Neural cell (in vitro differentiated cells): ENCODE measurements around the gene INPP4B. TPM values are rescaled to one million over a fixed set of nuclear protein-coding genes. Genes with fewer than 3 reads are reported as not detected.

Source experiments
- H2AFZ ChIP-seq: fragments of 200-600, 300-800 bp; sonication (generic), shearing (Covaris generic); 2 replicates; pipeline ENCODE4 v1.6.0; 2014; ENCODE audit warnings: low read depth, mild to moderate bottlenecking, antibody characterized with exemption, low read length, moderate library complexity
- H3F3A ChIP-seq: fragments of 200-600 bp; shearing (Covaris generic); 2 replicates; pipeline ENCODE4 v1.6.1; 2016; ENCODE audit warnings: mild to moderate bottlenecking, moderate library complexity, mixed read lengths, antibody characterized with exemption, low read length; ENCODE audit not compliant: insufficient read depth, poor library complexity, severe bottlenecking
- H3K27ac ChIP-seq: fragments of 200-600, 300-800 bp; sonication (generic), shearing (Covaris generic); 2 replicates; pipeline ENCODE4 v1.5.1; 2014; ENCODE audit warnings: mild to moderate bottlenecking, low read length, moderate library complexity
- H3K27me3 ChIP-seq: fragments of 300-800, 200-600 bp; sonication (generic), shearing (Covaris generic); 2 replicates; pipeline ENCODE4 v1.6.0; 2014; ENCODE audit warnings: mild to moderate bottlenecking, low read depth, low read length, moderate library complexity; ENCODE audit not compliant: insufficient read depth
- H3K36me3 ChIP-seq: fragments of 300-800, 200-600 bp; sonication (generic), shearing (Covaris generic); 2 replicates; pipeline ENCODE4 v1.5.1; 2014; ENCODE audit warnings: mild to moderate bottlenecking, antibody characterized with exemption, low read length, moderate library complexity; ENCODE audit not compliant: insufficient read depth
- H3K4me2 ChIP-seq: fragments of 300-800, 200-600 bp; sonication (generic), shearing (Covaris generic); 2 replicates; pipeline ENCODE4 v1.6.0; 2014; ENCODE audit warnings: mild to moderate bottlenecking, low read length
- H3K4me3 ChIP-seq: fragments of 300-800, 200-600 bp; sonication (generic), shearing (Covaris generic); 2 replicates; pipeline ENCODE4 v1.5.1; 2014; ENCODE audit warnings: mild to moderate bottlenecking, low read length, moderate library complexity
- H3K79me2 ChIP-seq: fragments of 200-600 bp; shearing (Covaris generic); replicated peaks from 2 replicates; pipeline ENCODE4 v1.6.0; 2014; ENCODE audit warnings: mild to moderate bottlenecking, low read length, moderate library complexity; ENCODE audit not compliant: insufficient read depth
- H3K9ac ChIP-seq: fragments of 300-800, 200-600 bp; sonication (generic), shearing (Covaris generic); 2 replicates; pipeline ENCODE4 v1.6.1; 2016; ENCODE audit warnings: mild to moderate bottlenecking, low read length, mixed read lengths
- H3K9me2 ChIP-seq: fragments of 200-600 bp; shearing (Covaris generic); 2 replicates; pipeline ENCODE4 v1.6.1; 2016; ENCODE audit warnings: mild to moderate bottlenecking, low read length, mixed read lengths; ENCODE audit not compliant: insufficient read depth
- H3K9me3 ChIP-seq: fragments of 200-600, 300-800 bp; sonication (generic), shearing (Covaris generic); 2 replicates; pipeline ENCODE4 v1.6.1; 2016; ENCODE audit warnings: mild to moderate bottlenecking, mixed run types, low read length, moderate library complexity, mixed read lengths
- H4K20me1 ChIP-seq: fragments of 200-600 bp; shearing (Covaris generic); 2 replicates; pipeline ENCODE4 v1.6.1; 2016; ENCODE audit warnings: mild to moderate bottlenecking, mixed run types; ENCODE audit not compliant: insufficient read depth
- CTCF ChIP-seq: fragments of 450-650 bp; IDR thresholded peaks from 2 replicates; pipeline ENCODE4 v1.5.1; 2014; ENCODE audit warnings: antibody characterized with exemption, mild to moderate bottlenecking, moderate library complexity; ENCODE audit not compliant: poor library complexity, severe bottlenecking
- EP300 ChIP-seq: fragments of 450-650 bp; conservative IDR thresholded peaks from 2 replicates; pipeline ENCODE4 v1.6.1; 2014; ENCODE audit warnings: antibody characterized with exemption, mild to moderate bottlenecking, moderate library complexity; ENCODE audit not compliant: poor library complexity, severe bottlenecking
- EZH2 ChIP-seq: fragments of 200-600, 300-800 bp; shearing (Covaris generic), sonication (generic); IDR thresholded peaks from 2 replicates; pipeline ENCODE4 v1.6.1; 2014; ENCODE audit warnings: antibody characterized with exemption, low read length, borderline replicate concordance, mild to moderate bottlenecking; ENCODE audit not compliant: insufficient read depth, poor library complexity, severe bottlenecking
- MXI1 ChIP-seq: fragments of 450-650 bp; conservative IDR thresholded peaks from 2 replicates; pipeline ENCODE4 v1.6.1; 2014; ENCODE audit warnings: antibody characterized with exemption, mild to moderate bottlenecking; ENCODE audit not compliant: poor library complexity, severe bottlenecking
- POLR2AphosphoS5 ChIP-seq: IDR thresholded peaks from 2 replicates; pipeline ENCODE4 v1.6.1; 2012
- RAD21 ChIP-seq: fragments of 450-650 bp; conservative IDR thresholded peaks from 2 replicates; pipeline ENCODE4 v1.6.1; 2014; ENCODE audit warnings: antibody characterized with exemption, mild to moderate bottlenecking, moderate library complexity
- REST ChIP-seq: IDR thresholded peaks from 2 replicates; pipeline ENCODE4 v1.6.1; 2012; ENCODE audit warnings: borderline replicate concordance
- SMC3 ChIP-seq: fragments of 450-650 bp; conservative IDR thresholded peaks from 2 replicates; pipeline ENCODE4 v1.6.1; 2014; ENCODE audit warnings: antibody characterized with exemption, mild to moderate bottlenecking, moderate library complexity; ENCODE audit not compliant: poor library complexity
- TAF1 ChIP-seq: IDR thresholded peaks from 2 replicates; pipeline ENCODE4 v1.6.1; 2012; ENCODE audit warnings: low read depth
- polyA plus RNA-seq: library from polyadenylated mRNA; depleted of rRNA; stranded (reverse); fragments of >200 nt; gene quantifications from 2 replicates; pipeline ENCODE4 v1.2.3, GENCODE V29; 2014

INPP4B gene
- polyA plus RNA-seq, 1 donor from 2014 or later: 0.30 TPM

- Histone ChIP-seq H3K4me3 (no peak overlapping the region), H2AFZ (no peak overlapping the region), H4K20me1 (no peaks in the 10 kb centered on the region)
Observed at GRCh38 chr4:142040043-142040442, 806.1 kb downstream of the INPP4B start.

GRCh38 chr4:142036795-142037583, 809.1 kb downstream of the INPP4B start:
- no peak overlapping the region for H3K4me2 ChIP-seq
- TF ChIP-seq TAF1: no peak
- no peak for TF ChIP-seq SMC3
- no peak for TF ChIP-seq MXI1
- TF ChIP-seq EZH2: no peak
- TF ChIP-seq RAD21: no peak
- no peak for TF ChIP-seq CTCF
- TF ChIP-seq POLR2AphosphoS5: no peak

More at GRCh38 chr4:142040043-142040442, 806.1 kb downstream of the INPP4B start:
- H3K36me3 ChIP-seq: no peaks in the 10 kb centered on the region
- no peaks in the 10 kb centered on the region for H3K79me2 ChIP-seq
- no peaks in the 10 kb centered on the region for H3F3A ChIP-seq
- no peaks in the 10 kb centered on the region for H3K9me2 ChIP-seq
- H3K27me3 ChIP-seq: no peaks in the 10 kb centered on the region
- no peak overlapping the region for H3K4me2 ChIP-seq
- no peak for TF ChIP-seq TAF1
- TF ChIP-seq RAD21: no peak
- TF ChIP-seq MXI1: no peak
- no peak for TF ChIP-seq REST
- TF ChIP-seq SMC3: no peak
- TF ChIP-seq EZH2: no peak
- TF ChIP-seq CTCF: no peak
- TF ChIP-seq EP300: no peak
- no peak for TF ChIP-seq POLR2AphosphoS5
- H3K27ac ChIP-seq: no peak overlapping the region
- no peak overlapping the region for H3K9ac ChIP-seq
- no peaks in the 10 kb centered on the region for H3K9me3 ChIP-seq

More at GRCh38 chr4:142036795-142037583, 809.1 kb downstream of the INPP4B start:
- H4K20me1 ChIP-seq: no peaks in the 10 kb centered on the region
- H2AFZ ChIP-seq: no peak overlapping the region
- H3K9me3 ChIP-seq: no peaks in the 10 kb centered on the region
- H3F3A ChIP-seq: no peaks in the 10 kb centered on the region
- H3K9me2 ChIP-seq: no peaks in the 10 kb centered on the region
- H3K27me3 ChIP-seq: no peaks in the 10 kb centered on the region
- no peaks in the 10 kb centered on the region for H3K79me2 ChIP-seq
- H3K36me3 ChIP-seq: no peaks in the 10 kb centered on the region
- H3K9ac ChIP-seq: no peak overlapping the region
- H3K27ac ChIP-seq: no peak overlapping the region
- H3K4me3 ChIP-seq: no peak overlapping the region
